GM23248 (cell line): ENCODE data around the gene CD72. TPM values are rescaled to one million over a fixed set of nuclear protein-coding genes. Genes with fewer than 3 reads are reported as not detected.

Experiments
- DNase-seq: peaks from one replicate; pipeline ENCODE4 v3.0.0-alpha.2; 2015
- H2AFZ ChIP-seq: fragments of 200-600 bp; sonication (generic); 2 replicates; pipeline ENCODE4 v1.6.1; 2016; ENCODE audit warnings: antibody characterized with exemption
- H3F3A ChIP-seq: fragments of 200-600 bp; sonication (generic); 2 replicates; pipeline ENCODE4 v1.6.1; 2016; ENCODE audit warnings: mild to moderate bottlenecking, antibody characterized with exemption, mixed run types; ENCODE audit not compliant: insufficient read depth
- H3K27ac ChIP-seq: fragments of 200-600 bp; sonication (generic); 2 replicates; pipeline ENCODE4 v1.5.1; 2016; ENCODE audit warnings: mild to moderate bottlenecking
- H3K27me3 ChIP-seq: fragments of 200-600 bp; sonication (generic); replicated peaks from 2 replicates; pipeline ENCODE4 v1.6.1; 2016; ENCODE audit warnings: mild to moderate bottlenecking; ENCODE audit not compliant: insufficient read depth
- H3K36me3 ChIP-seq: fragments of 200-600 bp; sonication (generic); 2 replicates; pipeline ENCODE4 v1.6.1; 2016; ENCODE audit warnings: low read depth, mild to moderate bottlenecking
- H3K4me1 ChIP-seq: fragments of 200-600 bp; sonication (generic); 2 replicates; pipeline ENCODE4 v1.6.1; 2016; ENCODE audit warnings: mild to moderate bottlenecking; ENCODE audit not compliant: insufficient read depth
- H3K4me2 ChIP-seq: fragments of 200-600 bp; sonication (generic); one replicate; pipeline ENCODE4 v1.6.1; 2016; ENCODE audit warnings: mild to moderate bottlenecking; ENCODE audit not compliant: unreplicated experiment
- H3K4me3 ChIP-seq: fragments of 200-600 bp; sonication (generic); 2 replicates; pipeline ENCODE4 v1.5.1; 2016; ENCODE audit warnings: mild to moderate bottlenecking
- H3K79me2 ChIP-seq: fragments of 200-600 bp; sonication (generic); 2 replicates; pipeline ENCODE4 v1.6.1; 2016; ENCODE audit warnings: mild to moderate bottlenecking; ENCODE audit not compliant: insufficient read depth
- H3K9ac ChIP-seq: fragments of 200-600 bp; sonication (generic); 2 replicates; pipeline ENCODE4 v1.6.1; 2016; ENCODE audit warnings: mild to moderate bottlenecking
- H3K9me2 ChIP-seq: fragments of 200-600 bp; sonication (generic); 2 replicates; pipeline ENCODE4 v1.6.1; 2016; ENCODE audit warnings: mixed run types, mild to moderate bottlenecking, moderate library complexity; ENCODE audit not compliant: insufficient read depth
- H3K9me3 ChIP-seq: fragments of 200-600 bp; sonication (generic); one replicate; pipeline ENCODE4 v1.6.1; 2017; ENCODE audit warnings: low read depth
- H4K20me1 ChIP-seq: fragments of 200-600 bp; sonication (generic); 2 replicates; pipeline ENCODE4 v1.6.0; 2016; ENCODE audit not compliant: insufficient read depth
- EZH2 ChIP-seq: fragments of 200-600 bp; sonication (generic); IDR thresholded peaks from 2 replicates; pipeline ENCODE4 v1.6.1; 2018; ENCODE audit warnings: antibody characterized with exemption, mild to moderate bottlenecking; ENCODE audit not compliant: insufficient read depth, poor library complexity, severe bottlenecking
- EZH2phosphoT487 ChIP-seq: fragments of 200-600 bp; sonication (generic); IDR thresholded peaks from 2 replicates; pipeline ENCODE4 v1.6.1; 2018; ENCODE audit warnings: antibody characterized with exemption, moderate library complexity, mild to moderate bottlenecking, low read depth; ENCODE audit not compliant: insufficient read depth
- WGBS, 2 experiments: methylation state at CpG; one replicate each; pipeline ENCODE4 v1.1.6; 2015 to 2017; ENCODE audit warnings: low lambda C conversion rate in 2 of 2, low coverage in 1 of 2; ENCODE audit errors: missing lambda C conversion rate in 2 of 2; 5-methylcytosine and 5-hydroxymethylcytosine counted together
- in situ Hi-C: fragments of 300-500 bp; cut with MboI; formaldehyde crosslinking; loops from 2 replicates; pipeline ENCODE4 v1.15.0; 2020
- polyA plus RNA-seq: library from polyadenylated mRNA; unstranded; fragments of >200 nt; fragmentation: Nextera tagmentation; extraction: Ambion mirVana; gene quantifications from 2 replicates; pipeline ENCODE4 v1.2.1, GENCODE V29; 2016
- total RNA-seq: library from RNA; depleted of rRNA; stranded (reverse); fragments of >200 nt; shearing (Covaris generic); gene quantifications from 2 replicates; pipeline ENCODE4 v1.2.3, GENCODE V29; 2014

CD72 gene
- total and polyA plus RNA-seq, 2 experiments from 2014 or later, result 1.6 to 3.9 TPM

GRCh38 chr9:35660966-35661415 is 42.8 kb upstream of the CD72 start:
- 60 to 63% methylated on average over 9 of the region's 9 CpGs for WGBS, 2 experiments
- Histone ChIP-seq H3K9me3 (no peaks in the 10 kb centered on the region), H3K27ac (no peak overlapping the region), H3K36me3 (peaks cover 5% of the 10 kb centered on the region; the same call in 1 of the 2 replicates), H3K4me1 (peaks cover 18% of the 10 kb centered on the region), H3K27me3 (no peaks in the 10 kb centered on the region), H3K79me2 (peaks cover 18% of the 10 kb centered on the region; the same call in 1 of the 2 replicates), H3K9ac (no peak overlapping the region), H3F3A (peaks cover 32% of the 10 kb centered on the region), H3K4me3 (no peak overlapping the region), H4K20me1 (no peaks in the 10 kb centered on the region), H2AFZ (no peak overlapping the region), H3K9me2 (no peaks in the 10 kb centered on the region), H3K4me2 (no peak overlapping the region)
- in situ Hi-C loops, result no loop called here
- no peak for TF ChIP-seq EZH2phosphoT487
- TF ChIP-seq EZH2, result no peak
- DNase-seq, result peak; percentile 53

DNA sequence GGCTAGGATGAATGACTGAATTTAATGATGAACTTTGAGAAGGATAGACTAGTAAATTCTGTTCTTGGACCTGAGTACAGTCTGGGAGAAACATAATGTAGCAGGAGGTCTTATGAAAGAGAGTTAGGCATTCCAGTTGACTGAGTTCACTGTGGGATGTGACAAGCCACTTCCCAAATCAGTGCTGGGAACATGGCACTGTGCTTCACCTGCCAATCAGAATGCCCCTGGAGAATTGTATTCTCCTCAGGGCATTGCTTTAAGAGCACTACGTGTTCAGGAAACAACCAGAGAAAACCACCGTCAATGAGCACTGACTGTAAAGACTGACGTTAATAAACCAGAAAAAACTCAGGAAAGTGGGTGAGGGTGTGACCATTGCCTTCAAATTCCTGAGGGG is 41.1 kb upstream of the CD72 start:
- H3K36me3 ChIP-seq, result peaks cover 5% of the 10 kb centered on the region; the same call in 1 of the 2 replicates
- H3K9ac ChIP-seq, result peak overlapping the region; percentile 89
- peaks cover 18% of the 10 kb centered on the region for H3K4me1 ChIP-seq
- H3K4me3 ChIP-seq, result peak overlapping the region; percentile 90
- no peak overlapping the region for H2AFZ ChIP-seq
- peaks cover 18% of the 10 kb centered on the region; the same call in 1 of the 2 replicates for H3K79me2 ChIP-seq
- in situ Hi-C loops, result no loop called here
- no peaks in the 10 kb centered on the region for H3K9me3 ChIP-seq
- no peaks in the 10 kb centered on the region for H3K27me3 ChIP-seq
- H3F3A ChIP-seq, result peaks cover 30% of the 10 kb centered on the region
- H3K9me2 ChIP-seq, result no peaks in the 10 kb centered on the region
- peak overlapping the region; percentile 97 for H3K4me2 ChIP-seq
- no peak for TF ChIP-seq EZH2
- TF ChIP-seq EZH2phosphoT487, result no peak
- peak overlapping the region; percentile 98 for H3K27ac ChIP-seq
- H4K20me1 ChIP-seq, result no peaks in the 10 kb centered on the region
- 17 to 25% methylated on average over 3 of the region's 3 CpGs for WGBS, 2 experiments
- peak; percentile 80 for DNase-seq

- Histone ChIP-seq H3K27ac (peak overlapping the region; percentile 98), H3K9me3 (no peaks in the 10 kb centered on the region), H3K79me2 (peaks cover 18% of the 10 kb centered on the region; the same call in 1 of the 2 replicates), H2AFZ (peak overlapping the region; percentile 68; the same call in 1 of the 2 replicates), H3F3A (peaks cover 26% of the 10 kb centered on the region), H3K4me2 (peak overlapping the region; percentile 97), H3K36me3 (peaks cover 5% of the 10 kb centered on the region; the same call in 1 of the 2 replicates), H3K27me3 (no peaks in the 10 kb centered on the region), H3K4me3 (peak overlapping the region; percentile 90), H3K9me2 (no peaks in the 10 kb centered on the region), H3K4me1 (peaks cover 18% of the 10 kb centered on the region), H4K20me1 (no peaks in the 10 kb centered on the region), H3K9ac (peak overlapping the region; percentile 89)
- peak; percentile 85 for DNase-seq
- WGBS, 2 experiments, result 0% methylated on average over 2 of the region's 2 CpGs
- in situ Hi-C loops, result no loop called here
- TF ChIP-seq EZH2phosphoT487 (no peak), EZH2 (no peak)
Observed at GRCh38 chr9:35658968-35659220, 40.7 kb upstream of the CD72 start.

GRCh38 chr9:35658137-35658967 is 40.1 kb upstream of the CD72 start, which contains the start of gene CCDC107:
Gene CCDC107, plus strand, starts transcription at chr9:35658292. Its CDS starts 88 bp downstream, at chr9:35658380.
- H3K27ac ChIP-seq, result peak within 1 kb of the TSS; percentile 98
- H3K9me2 ChIP-seq, result no peaks in the 10 kb centered on the region
- H3K79me2 ChIP-seq, result peaks cover 18% of the 10 kb centered on the region; the same call in 1 of the 2 replicates
- H2AFZ ChIP-seq, result peak within 1 kb of the TSS; percentile 78
- H3F3A ChIP-seq, result peaks cover 26% of the 10 kb centered on the region
- peak within 1 kb of the TSS; percentile 90 for H3K4me3 ChIP-seq
- H3K9me3 ChIP-seq, result no peaks in the 10 kb centered on the region
- peak within 1 kb of the TSS; percentile 97 for H3K4me2 ChIP-seq
- in situ Hi-C loops, result no loop called here
- peaks cover 5% of the 10 kb centered on the region; the same call in 1 of the 2 replicates for H3K36me3 ChIP-seq
- peak within 1 kb of the TSS; percentile 89 for H3K9ac ChIP-seq
- TF ChIP-seq EZH2phosphoT487 (no peak), EZH2 (no peak)
- peak; percentile 93 for DNase-seq
- no peaks in the 10 kb centered on the region for H3K27me3 ChIP-seq
- peaks cover 18% of the 10 kb centered on the region for H3K4me1 ChIP-seq
- no peaks in the 10 kb centered on the region for H4K20me1 ChIP-seq
- 0 to 1% methylated on average over 65 to 66 of the region's 67 CpGs for WGBS, 2 experiments
